ENCODE measurements around the gene RBBP8.

GRCh38 chr18:23054553-23054952 is 121.4 kb downstream of the RBBP8 start:
- TF ChIP-seq, protein P1, sequence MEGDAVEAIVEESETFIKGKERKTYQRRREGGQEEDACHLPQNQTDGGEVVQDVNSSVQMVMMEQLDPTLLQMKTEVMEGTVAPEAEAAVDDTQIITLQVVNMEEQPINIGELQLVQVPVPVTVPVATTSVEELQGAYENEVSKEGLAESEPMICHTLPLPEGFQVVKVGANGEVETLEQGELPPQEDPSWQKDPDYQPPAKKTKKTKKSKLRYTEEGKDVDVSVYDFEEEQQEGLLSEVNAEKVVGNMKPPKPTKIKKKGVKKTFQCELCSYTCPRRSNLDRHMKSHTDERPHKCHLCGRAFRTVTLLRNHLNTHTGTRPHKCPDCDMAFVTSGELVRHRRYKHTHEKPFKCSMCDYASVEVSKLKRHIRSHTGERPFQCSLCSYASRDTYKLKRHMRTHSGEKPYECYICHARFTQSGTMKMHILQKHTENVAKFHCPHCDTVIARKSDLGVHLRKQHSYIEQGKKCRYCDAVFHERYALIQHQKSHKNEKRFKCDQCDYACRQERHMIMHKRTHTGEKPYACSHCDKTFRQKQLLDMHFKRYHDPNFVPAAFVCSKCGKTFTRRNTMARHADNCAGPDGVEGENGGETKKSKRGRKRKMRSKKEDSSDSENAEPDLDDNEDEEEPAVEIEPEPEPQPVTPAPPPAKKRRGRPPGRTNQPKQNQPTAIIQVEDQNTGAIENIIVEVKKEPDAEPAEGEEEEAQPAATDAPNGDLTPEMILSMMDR (IDR thresholded peaks at IDR 0.05): no peak
- no peak for TF ChIP-seq POLR2A (IDR thresholded peaks at IDR 0.05)

Data from gastroesophageal sphincter (tissue), 3 donors.